ENCODE results near the gene MYH14. TPM values are rescaled to one million over a fixed set of nuclear protein-coding genes. Genes with fewer than 3 reads are reported as not detected.
"Not testable (repeated sequence)": the region's sequence is repeated elsewhere in the genome, so short reads cannot be mapped to it uniquely, and the experiment has no call there.

MYH14 gene
- total RNA-seq, 2 experiments from 2014 or later: not detected

DNA sequence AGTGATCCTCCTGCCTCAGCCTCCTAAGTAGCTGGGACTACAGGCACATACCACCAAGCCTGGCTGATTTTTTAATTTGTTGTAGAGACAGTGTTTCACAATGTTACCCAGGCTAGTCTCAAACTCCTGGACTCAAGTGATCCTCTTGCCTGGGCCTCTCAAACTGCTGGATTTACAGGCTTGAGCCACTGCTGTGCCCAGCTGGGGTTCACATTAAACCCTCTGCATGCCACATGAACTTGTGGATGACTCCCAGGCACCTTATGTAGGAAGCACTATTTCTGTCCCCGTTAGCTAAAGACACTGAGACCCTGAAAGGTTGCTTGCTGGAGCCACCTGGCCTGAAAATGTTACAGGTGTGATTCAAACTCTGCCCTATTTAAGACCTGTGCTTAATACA is 10.5 kb downstream of the MYH14 start:
- no peak overlapping the region for H3K27ac Mint-ChIP-seq
- no peaks in the 10 kb centered on the region for H3K4me1 Mint-ChIP-seq
- H3K27me3 Mint-ChIP-seq: peaks cover 6% of the 10 kb centered on the region
- intact Hi-C loops (cut with DNase I, micrococcal nuclease): no loop called here
- no peak overlapping the region for H3K4me3 Mint-ChIP-seq
- peaks cover 4% of the 10 kb centered on the region for H3K9me3 Mint-ChIP-seq (ENCODE audit: low read depth)
- no peak for DNase-seq
- ATAC-seq: no peak
- ChIA-PET CTCF (no interaction called here), POLR2A (no interaction called here)
- no peaks in the 10 kb centered on the region for H3K36me3 Mint-ChIP-seq (ENCODE audit: low read depth)

DNA sequence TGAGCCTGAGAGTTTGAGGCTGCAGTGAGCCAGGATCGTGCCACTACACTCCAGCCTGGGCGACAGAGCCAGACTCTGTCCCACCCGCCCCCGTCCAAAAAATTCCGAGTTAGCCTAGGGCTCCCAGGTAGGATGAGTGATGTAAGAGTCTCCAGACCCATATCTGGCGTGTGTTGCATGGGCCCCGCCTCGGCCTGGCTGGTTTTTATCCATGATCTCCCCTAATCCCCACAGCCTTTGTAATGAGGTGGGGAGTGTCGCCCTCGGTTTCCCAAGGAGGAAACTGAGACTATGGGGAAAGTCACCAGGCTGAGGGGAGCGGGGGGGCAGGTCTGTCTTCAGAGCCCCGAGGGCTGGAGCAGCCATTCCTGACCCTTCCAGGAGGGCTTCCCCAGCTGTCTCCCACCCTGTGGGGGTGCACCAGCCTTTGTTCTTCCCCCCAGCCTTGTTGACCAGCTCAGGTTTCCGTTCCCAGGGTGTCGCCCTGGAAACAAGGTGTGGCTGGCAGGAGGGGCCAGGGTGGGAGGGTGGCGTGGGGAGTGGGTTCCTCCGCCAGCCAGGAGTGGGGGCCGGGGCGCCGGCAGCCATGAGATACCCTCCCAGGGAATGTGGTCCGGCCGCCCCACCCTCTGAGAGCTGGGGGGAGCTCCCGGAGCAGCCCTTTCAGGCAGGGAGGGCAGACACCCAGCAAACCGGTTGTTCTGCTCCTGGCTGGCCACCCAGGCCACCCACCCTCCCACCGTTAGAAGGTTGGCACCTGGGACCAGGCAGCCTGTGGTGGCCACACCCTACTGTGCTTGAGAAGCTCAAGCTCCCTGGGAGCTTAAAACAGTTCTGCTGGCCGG is 11.5 kb downstream of the MYH14 start:
- H3K9me3 Mint-ChIP-seq (ENCODE audit: low read depth): peaks cover 4% of the 10 kb centered on the region
- no peak for DNase-seq
- no peak for ATAC-seq
- H3K4me1 Mint-ChIP-seq: no peaks in the 10 kb centered on the region
- H3K4me3 Mint-ChIP-seq: no peak overlapping the region
- ChIA-PET CTCF (no interaction called here), POLR2A (no interaction called here)
- no peaks in the 10 kb centered on the region for H3K36me3 Mint-ChIP-seq (ENCODE audit: low read depth)
- H3K27me3 Mint-ChIP-seq: peaks cover 6% of the 10 kb centered on the region
- H3K27ac Mint-ChIP-seq: no peak overlapping the region
- intact Hi-C loops (cut with DNase I, micrococcal nuclease): no loop called here

DNA sequence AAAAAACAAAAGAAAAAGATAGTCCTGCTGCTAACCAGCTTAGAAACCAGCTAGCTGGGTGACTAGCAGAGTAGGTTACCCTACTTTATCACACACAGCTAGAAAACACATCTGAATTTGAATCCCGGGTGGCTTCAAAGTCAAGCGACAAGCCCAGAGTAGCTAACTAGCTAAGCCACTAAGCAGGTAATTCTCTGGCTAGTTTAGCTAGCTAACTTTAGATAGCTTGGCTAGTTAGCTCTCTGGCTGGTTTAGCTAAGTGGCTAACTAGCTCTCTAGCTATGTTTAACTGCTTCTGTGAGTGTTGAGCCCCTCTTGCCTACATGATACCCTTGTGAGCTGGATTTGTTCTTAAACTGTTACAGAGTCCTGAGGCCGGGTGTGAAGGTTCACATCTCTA is 12.4 kb downstream of the MYH14 start:
- no peak for ATAC-seq
- Mint-ChIP-seq H3K27me3 (peaks cover 6% of the 10 kb centered on the region), H3K4me1 (no peaks in the 10 kb centered on the region), H3K4me3 (no peak overlapping the region), H3K36me3 (ENCODE audit: low read depth) (no peaks in the 10 kb centered on the region), H3K9me3 (ENCODE audit: low read depth) (peaks cover 4% of the 10 kb centered on the region), H3K27ac (no peak overlapping the region)
- intact Hi-C loops (cut with DNase I, micrococcal nuclease): no loop called here
- ChIA-PET POLR2A (no interaction called here), CTCF (no interaction called here)
- DNase-seq: no peak

DNA sequence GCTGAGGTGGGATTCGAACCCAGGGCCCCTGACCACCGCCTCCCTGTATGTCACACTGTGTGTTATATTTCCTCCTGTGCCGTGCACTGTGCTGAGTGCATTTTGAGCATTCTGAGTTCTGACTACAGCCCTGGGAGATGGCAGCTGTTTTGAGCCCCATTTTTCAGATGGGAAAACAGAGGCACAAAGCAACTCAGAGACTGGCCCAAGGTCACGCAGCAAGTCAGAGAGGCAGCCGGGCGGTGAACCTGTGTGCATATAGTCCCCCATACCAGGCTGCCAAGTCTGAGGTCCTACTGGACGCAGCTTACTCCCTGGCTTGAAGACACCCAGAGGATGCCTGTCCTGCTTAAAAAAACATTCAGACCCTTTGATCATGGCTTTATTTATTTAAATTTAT is 17.7 kb downstream of the MYH14 start:
- Mint-ChIP-seq H3K27ac (no peak overlapping the region), H3K27me3 (peaks cover 15% of the 10 kb centered on the region), H3K9me3 (ENCODE audit: low read depth) (no peaks in the 10 kb centered on the region), H3K4me1 (no peaks in the 10 kb centered on the region), H3K4me3 (no peak overlapping the region), H3K36me3 (ENCODE audit: low read depth) (no peaks in the 10 kb centered on the region)
- intact Hi-C loops (cut with DNase I, micrococcal nuclease): no loop called here
- ChIA-PET CTCF (no interaction called here), POLR2A (no interaction called here)
- DNase-seq (no peak), ATAC-seq (no peak)

DNA sequence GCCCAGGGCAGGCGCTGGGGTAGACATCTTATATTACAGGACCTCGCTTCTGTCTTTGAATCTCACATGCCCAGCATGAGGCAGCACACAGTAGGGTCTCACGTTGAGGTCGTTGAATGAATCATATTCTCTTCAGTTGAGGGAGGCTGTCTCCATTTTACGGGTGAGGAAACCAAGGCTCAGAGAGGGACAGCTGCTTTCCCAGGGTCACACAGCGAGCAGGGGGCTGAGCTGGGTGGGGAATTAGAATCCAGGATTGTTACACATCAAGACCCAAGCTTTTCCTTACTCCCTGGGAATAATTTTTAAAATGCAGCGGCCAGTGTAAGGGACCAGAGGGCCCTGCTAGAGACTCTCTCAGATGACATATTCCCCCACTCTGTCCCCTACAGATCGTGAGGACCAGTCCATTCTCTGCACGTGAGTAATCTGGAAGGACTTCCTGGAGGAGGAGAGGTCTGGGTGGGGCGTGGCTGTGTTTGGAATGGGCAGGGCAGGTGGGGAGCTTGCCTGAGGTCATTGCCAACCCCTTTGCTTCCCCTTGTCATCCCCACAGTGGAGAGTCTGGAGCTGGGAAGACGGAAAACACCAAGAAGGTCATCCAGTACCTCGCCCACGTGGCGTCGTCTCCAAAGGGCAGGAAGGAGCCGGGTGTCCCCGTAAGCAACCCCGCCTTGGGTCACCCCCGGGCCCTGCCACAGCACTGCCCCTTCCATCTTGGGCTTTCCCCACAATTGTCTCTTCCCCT is 19.4 kb downstream of the MYH14 start:
- DNase-seq (no peak), ATAC-seq (no peak)
- Mint-ChIP-seq H3K4me1 (no peaks in the 10 kb centered on the region), H3K9me3 (ENCODE audit: low read depth) (no peaks in the 10 kb centered on the region), H3K27me3 (peaks cover 11% of the 10 kb centered on the region), H3K36me3 (ENCODE audit: low read depth) (no peaks in the 10 kb centered on the region), H3K27ac (no peak overlapping the region), H3K4me3 (no peak overlapping the region)
- ChIA-PET POLR2A (no interaction called here), CTCF (no interaction called here)
- intact Hi-C loops (cut with DNase I, micrococcal nuclease): no loop called here

DNA sequence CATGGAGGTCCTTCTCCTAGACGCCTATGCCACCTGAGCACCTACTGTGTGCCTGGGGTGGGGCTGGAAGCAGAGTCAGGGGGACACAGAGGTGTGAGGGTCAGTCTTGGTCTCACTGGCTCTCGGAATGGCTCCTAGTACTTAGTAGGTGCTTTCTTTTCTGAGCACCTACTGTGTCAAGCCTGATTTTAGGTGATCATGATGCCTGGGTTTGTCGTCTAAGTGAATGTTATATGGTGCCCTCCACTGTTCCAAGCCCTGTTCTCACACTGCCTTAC is 20.0 kb downstream of the MYH14 start:
- no peak for DNase-seq
- Mint-ChIP-seq H3K9me3 (ENCODE audit: low read depth) (no peaks in the 10 kb centered on the region), H3K36me3 (ENCODE audit: low read depth) (no peaks in the 10 kb centered on the region), H3K4me3 (no peak overlapping the region), H3K4me1 (no peaks in the 10 kb centered on the region), H3K27ac (no peak overlapping the region), H3K27me3 (peaks cover 11% of the 10 kb centered on the region)
- intact Hi-C loops (cut with DNase I, micrococcal nuclease): no loop called here
- ChIA-PET POLR2A (no interaction called here), CTCF (no interaction called here)
- ATAC-seq: no peak

DNA sequence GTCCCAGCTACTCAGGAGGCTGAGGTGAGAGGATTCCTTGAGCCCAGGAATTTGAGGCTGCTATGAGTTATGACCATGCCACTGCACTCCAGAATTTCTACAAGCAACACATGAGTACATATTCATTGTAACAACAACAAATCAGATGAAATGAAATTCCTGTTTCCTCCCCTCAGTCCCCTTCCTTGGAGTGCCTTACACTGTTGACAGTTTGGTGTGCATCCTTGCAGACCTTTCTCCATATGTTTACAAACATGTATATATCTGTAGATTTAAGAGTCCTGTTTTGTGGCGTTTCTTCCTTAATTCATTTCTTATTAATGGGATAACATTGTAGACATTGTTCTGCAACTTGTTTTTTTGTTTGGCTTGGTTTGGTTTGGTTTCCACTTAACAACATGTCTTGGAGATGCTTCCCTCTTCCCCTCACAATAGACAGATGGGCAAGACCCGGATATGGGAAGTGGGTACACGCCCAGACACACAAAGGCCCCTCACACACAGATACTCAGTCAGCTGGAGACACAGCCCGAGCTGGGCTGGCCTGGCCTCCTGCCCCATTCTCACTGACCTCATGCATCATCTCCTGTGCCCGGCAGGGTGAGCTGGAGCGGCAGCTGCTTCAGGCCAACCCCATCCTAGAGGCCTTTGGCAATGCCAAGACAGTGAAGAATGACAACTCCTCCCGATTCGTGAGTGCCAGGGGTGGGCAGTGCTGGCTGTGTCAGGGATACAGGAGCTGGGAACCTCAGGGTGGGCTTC is 21.7 kb downstream of the MYH14 start:
- POLR2A ChIA-PET: no interaction called here
- no peaks in the 10 kb centered on the region for H3K36me3 Mint-ChIP-seq (ENCODE audit: low read depth)

DNA sequence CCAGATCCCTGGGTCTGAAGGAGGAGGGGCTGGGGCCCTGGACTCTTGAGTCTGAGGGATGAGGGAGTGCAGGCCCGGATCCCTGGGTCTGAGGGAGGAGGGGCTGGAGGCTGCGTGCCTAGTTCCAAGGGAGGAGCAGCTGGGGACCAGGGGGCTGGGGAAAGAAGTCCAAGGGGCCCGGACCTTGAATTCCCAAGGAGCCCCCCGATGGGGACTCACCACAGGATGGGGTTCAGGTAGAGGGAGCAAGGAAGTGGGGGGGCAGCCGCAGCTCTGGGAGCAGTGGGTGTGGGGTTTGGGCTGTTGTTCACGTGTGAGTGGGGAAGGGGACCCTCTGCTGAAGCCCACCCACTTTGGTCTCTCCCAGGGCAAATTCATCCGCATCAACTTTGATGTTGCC is 23.1 kb downstream of the MYH14 start:
- ATAC-seq: no peak
- H3K4me1 Mint-ChIP-seq: no peaks in the 10 kb centered on the region
- intact Hi-C loops (cut with DNase I, micrococcal nuclease): no loop called here
- no peak overlapping the region for H3K27ac Mint-ChIP-seq
- ChIA-PET CTCF (no interaction called here), POLR2A (no interaction called here)
- peaks cover 8% of the 10 kb centered on the region for H3K27me3 Mint-ChIP-seq
- no peaks in the 10 kb centered on the region for H3K9me3 Mint-ChIP-seq (ENCODE audit: low read depth)
- no peaks in the 10 kb centered on the region for H3K36me3 Mint-ChIP-seq (ENCODE audit: low read depth)
- H3K4me3 Mint-ChIP-seq: no peak overlapping the region
- DNase-seq: no peak

More for the DNA sequence above, 21.7 kb downstream of the MYH14 start:
- ATAC-seq: no peak
- CTCF ChIA-PET: no interaction called here
- no peak for DNase-seq
- H3K9me3 Mint-ChIP-seq (ENCODE audit: low read depth): no peaks in the 10 kb centered on the region
- no peak overlapping the region for H3K4me3 Mint-ChIP-seq
- intact Hi-C loops (cut with DNase I, micrococcal nuclease): no loop called here
- H3K4me1 Mint-ChIP-seq: no peaks in the 10 kb centered on the region
- H3K27me3 Mint-ChIP-seq: peaks cover 11% of the 10 kb centered on the region
- no peak overlapping the region for H3K27ac Mint-ChIP-seq

DNA sequence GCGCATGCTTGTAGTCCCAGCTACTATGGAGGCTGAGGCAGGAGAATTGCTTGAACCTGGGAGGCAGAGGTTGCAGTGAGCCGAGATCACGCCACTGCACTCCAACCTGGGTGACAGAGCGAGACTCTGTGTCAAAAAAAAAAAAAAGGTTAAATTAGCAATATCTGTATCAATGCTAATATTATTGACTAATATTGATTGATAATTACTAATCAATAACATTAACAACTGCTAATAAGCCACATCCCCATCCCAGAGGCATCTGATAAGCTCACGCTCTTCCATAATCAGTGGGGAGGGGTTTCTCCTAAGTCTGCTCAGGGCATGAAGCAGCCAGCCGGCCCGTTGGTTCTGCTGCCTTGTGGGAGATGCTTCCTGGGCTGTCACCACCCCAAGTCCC is 24.7 kb downstream of the MYH14 start:
- not testable (repeated sequence) for H3K27me3 Mint-ChIP-seq

DNA sequence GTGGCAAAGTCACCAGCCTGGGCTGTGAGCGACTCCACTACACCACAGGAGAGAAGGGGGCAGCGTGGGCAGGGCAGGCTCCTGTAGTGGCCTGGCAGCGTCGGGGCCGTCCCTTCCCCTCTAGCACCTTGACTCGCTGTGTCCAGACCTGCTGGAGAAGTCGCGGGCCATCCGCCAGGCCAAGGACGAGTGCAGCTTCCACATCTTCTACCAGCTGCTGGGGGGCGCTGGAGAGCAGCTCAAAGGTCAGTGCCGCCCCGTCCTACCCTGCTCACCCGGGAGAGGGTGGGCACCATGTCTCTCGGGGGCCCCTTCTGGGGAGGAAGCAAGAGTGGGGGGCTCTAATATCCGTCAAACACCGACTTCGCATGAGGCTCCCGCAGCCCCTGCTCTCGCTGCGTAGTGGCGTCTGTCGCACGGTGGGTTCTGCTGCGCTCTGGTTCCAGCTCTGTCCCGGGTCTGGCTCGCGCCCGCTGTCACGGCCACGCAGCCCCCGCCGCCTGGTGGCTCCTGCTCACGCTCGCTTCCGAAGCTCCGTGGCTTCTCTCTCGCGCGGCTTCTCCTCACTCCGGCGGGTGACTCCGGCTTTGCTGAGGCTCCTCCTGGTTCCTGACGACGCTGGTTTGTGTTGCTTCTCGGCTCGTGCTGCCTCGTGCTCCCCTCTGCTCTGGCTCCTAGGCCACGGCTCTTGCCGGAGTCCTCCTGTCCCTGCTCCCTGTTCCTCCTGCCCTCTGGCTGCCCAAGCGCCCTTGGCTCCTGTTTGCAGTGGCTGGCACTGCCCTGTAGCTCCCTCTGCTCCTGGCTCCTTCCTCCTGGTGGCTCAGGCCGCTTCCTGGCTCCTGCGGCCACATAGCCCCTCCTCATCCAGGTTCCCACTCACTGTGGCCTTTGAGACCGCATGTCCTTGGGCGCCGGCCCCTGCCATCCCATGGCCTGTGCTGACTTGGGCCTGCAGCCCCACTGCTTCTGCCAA is 27.2 kb downstream of the MYH14 start:
- Mint-ChIP-seq H3K27ac (no peak overlapping the region), H3K4me3 (no peak overlapping the region), H3K9me3 (ENCODE audit: low read depth) (no peaks in the 10 kb centered on the region), H3K27me3 (peaks cover 2% of the 10 kb centered on the region), H3K4me1 (no peaks in the 10 kb centered on the region), H3K36me3 (ENCODE audit: low read depth) (no peaks in the 10 kb centered on the region)
- intact Hi-C loops (cut with DNase I, micrococcal nuclease): no loop called here
- ChIA-PET CTCF (interaction anchor here (0.7 kb wide), 1 partner anchor 10 kb away, joined by 6 read pairs; no protein-coding TSS in a partner anchor), POLR2A (no interaction called here)
- DNase-seq (no peak), ATAC-seq (no peak)

More for the DNA sequence above, 24.7 kb downstream of the MYH14 start:
- H3K36me3 Mint-ChIP-seq (ENCODE audit: low read depth); H3K9me3 Mint-ChIP-seq (ENCODE audit: low read depth); H3K4me3 Mint-ChIP-seq; intact Hi-C loops (cut with DNase I, micrococcal nuclease); ATAC-seq; DNase-seq; H3K27ac Mint-ChIP-seq; H3K4me1 Mint-ChIP-seq; POLR2A ChIA-PET: not testable (repeated sequence)
- CTCF ChIA-PET: interaction anchor here (0.6 to 0.7 kb wide), 2 partner anchors 28 to 1429 kb away, joined by 3 read pairs; no protein-coding TSS in a partner anchor

DNA sequence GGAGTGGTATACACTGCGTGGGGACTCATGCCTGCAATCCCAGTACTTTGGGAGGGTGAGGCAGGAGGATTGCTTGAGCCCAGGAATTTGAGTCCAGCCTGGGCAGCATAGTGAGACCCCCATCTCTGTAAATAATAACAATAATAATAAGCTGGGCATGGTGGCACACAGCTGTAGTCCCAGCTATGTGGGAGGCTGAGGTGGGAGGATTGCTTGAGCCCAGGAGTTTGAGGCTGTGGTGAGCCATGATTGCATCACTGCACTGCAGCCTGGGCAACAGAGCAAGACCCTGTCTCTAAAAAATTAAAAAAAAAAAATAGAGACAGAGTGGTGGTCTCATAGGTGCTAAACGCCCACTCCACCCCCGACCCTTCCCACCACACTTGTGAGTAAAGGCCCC is 28.0 kb downstream of the MYH14 start:
- H3K27me3 Mint-ChIP-seq; CTCF ChIA-PET; H3K27ac Mint-ChIP-seq; ATAC-seq; intact Hi-C loops (cut with DNase I, micrococcal nuclease); H3K36me3 Mint-ChIP-seq (ENCODE audit: low read depth); H3K4me1 Mint-ChIP-seq; POLR2A ChIA-PET; H3K4me3 Mint-ChIP-seq; DNase-seq; H3K9me3 Mint-ChIP-seq (ENCODE audit: low read depth): not testable (repeated sequence)
